Colonic mucosa (tissue), 4 donors: ENCODE measurements around the gene LIPJ. TPM values are rescaled to one million over a fixed set of nuclear protein-coding genes. Genes with fewer than 3 reads are reported as not detected.
A peak's percentile ranks its signal among the peaks of the same experiment; 100 is the strongest.

Source experiments
- DNase-seq: peaks from one replicate; pipeline ENCODE4 v3.0.0-alpha.2; 2020
- H3K27ac ChIP-seq: fragments of 200-600 bp; one replicate; pipeline ENCODE4 v1.8.0; 2021
- H3K27me3 ChIP-seq: fragments of 200-600 bp; one replicate; pipeline ENCODE4 v1.8.0; 2021
- H3K36me3 ChIP-seq: fragments of 200-600 bp; one replicate; pipeline ENCODE4 v1.8.0; 2021
- H3K4me1 ChIP-seq: fragments of 200-600 bp; one replicate; pipeline ENCODE4 v1.8.0; 2021; ENCODE audit warnings: mild to moderate bottlenecking
- H3K4me3 ChIP-seq: fragments of 200-600 bp; one replicate; pipeline ENCODE4 v1.8.0; 2021
- H3K9ac ChIP-seq, 2 donors: one replicate each; pipeline ENCODE4 v1.7.0; 2013; ENCODE audit warnings: control low read depth in 2 of 2, low read depth in 2 of 2, low read length in 2 of 2
- H3K9me3 ChIP-seq: fragments of 200-600 bp; one replicate; pipeline ENCODE4 v1.8.0; 2021
- CTCF ChIP-seq: fragments of 200-600 bp; IDR thresholded peaks from one replicate; pipeline ENCODE4 v1.8.0; 2022; ENCODE audit warnings: antibody characterized with exemption, mild to moderate bottlenecking
- intact Hi-C: fragments of 100-400 bp; cut with DNase I; formaldehyde crosslinking; loops from one replicate; pipeline ENCODE4 v1.14.1; 2022
- total RNA-seq, 2 donors: library from RNA; stranded (reverse); fragmentation: NEBNext Ultra II Directional in 1 of 2; extraction: Animal tissue kit (Norgen Biotek cat#: 25700) in 1 of 2; gene quantifications; one replicate each; pipeline ENCODE4 v1.2.1, GENCODE V29; 2021
- donor health status: healthy.
- donor health status: DM: no; HTN: no; CAD: no.
- donor health status: DM: no; HTN: no; CAD: no.

LIPJ gene
- total RNA-seq, 2 donors from 2014 or later = 0.16 TPM; not detected in 1

- Histone ChIP-seq H3K27ac (no peak overlapping the region), H3K9me3 (no peaks in the 10 kb centered on the region), H3K4me1 (no peaks in the 10 kb centered on the region), H3K27me3 (no peaks in the 10 kb centered on the region), H3K4me3 (no peak overlapping the region), H3K9ac (no peak overlapping the region), H3K36me3 (no peaks in the 10 kb centered on the region)
- no peak for TF ChIP-seq CTCF
- no peak for DNase-seq
- intact Hi-C loops = no loop called here
Measured at GRCh38 chr10:88565072-88565471, 21.5 kb upstream of the LIPJ start.

GRCh38 chr10:88582411-88582805, 4.2 kb upstream of the LIPJ start:
- peak overlapping the region in 1 of 2 donors; percentile 96 for H3K9ac ChIP-seq
- no peak for DNase-seq
- no peaks in the 10 kb centered on the region for H3K4me1 ChIP-seq
- TF ChIP-seq CTCF = no peak
- no peaks in the 10 kb centered on the region for H3K9me3 ChIP-seq
- no peaks in the 10 kb centered on the region for H3K27me3 ChIP-seq
- H3K4me3 ChIP-seq = peak overlapping the region; percentile 62
- intact Hi-C loops = no loop called here
- H3K27ac ChIP-seq = peak overlapping the region; percentile 82
- no peaks in the 10 kb centered on the region for H3K36me3 ChIP-seq

- Histone ChIP-seq H3K27ac (peak within 1 kb of the TSS; percentile 82), H3K27me3 (no peaks in the 10 kb centered on the region), H3K9ac (peak within 1 kb of the TSS; percentile 85 to 96), H3K9me3 (no peaks in the 10 kb centered on the region), H3K4me1 (no peaks in the 10 kb centered on the region), H3K4me3 (peak within 1 kb of the TSS; percentile 62), H3K36me3 (no peaks in the 10 kb centered on the region)
- peak; percentile 77 for DNase-seq
- intact Hi-C loops = no loop called here
- TF ChIP-seq CTCF = peak; percentile 90
Measured at GRCh38 chr10:88582806-88583583, 3.6 kb upstream of the LIPJ start, which contains the start of gene RNLS. RNLS (minus strand) TSS chr10:88583318.

GRCh38 chr10:88583584-88583957, 3.0 kb upstream of the LIPJ start:
- H3K4me1 ChIP-seq = no peaks in the 10 kb centered on the region

GRCh38 chr10:88592381-88592780, 5.8 kb downstream of the LIPJ start:
- no peak for TF ChIP-seq CTCF
- H3K9me3 ChIP-seq = no peaks in the 10 kb centered on the region
- H3K9ac ChIP-seq = no peak overlapping the region
- intact Hi-C loops = no loop called here
- H3K27me3 ChIP-seq = no peaks in the 10 kb centered on the region
- no peak overlapping the region for H3K4me3 ChIP-seq
- H3K4me1 ChIP-seq = no peaks in the 10 kb centered on the region
- H3K36me3 ChIP-seq = no peaks in the 10 kb centered on the region
- no peak overlapping the region for H3K27ac ChIP-seq
- no peak for DNase-seq

More at GRCh38 chr10:88583584-88583957, 3.0 kb upstream of the LIPJ start:
- intact Hi-C loops = no loop called here
- H3K36me3 ChIP-seq = no peaks in the 10 kb centered on the region
- H3K9ac ChIP-seq = peak overlapping the region; percentile 85 to 96
- H3K27me3 ChIP-seq = no peaks in the 10 kb centered on the region
- no peak for TF ChIP-seq CTCF
- H3K27ac ChIP-seq = peak overlapping the region; percentile 82
- H3K9me3 ChIP-seq = no peaks in the 10 kb centered on the region
- DNase-seq = no peak
- peak overlapping the region; percentile 62 for H3K4me3 ChIP-seq
